Measurements from ENCODE around the gene TNXB.

- TF ChIP-seq POLR2AphosphoS5 (IDR thresholded peaks at IDR 0.05; ENCODE audit: low read depth, low read length) (no peak), POLR2A (IDR thresholded peaks at IDR 0.05; ENCODE audit: low read depth, low read length) (no peak), TAF1 (IDR thresholded peaks at IDR 0.05; ENCODE audit: low read depth, low read length) (no peak), PAX5 (IDR thresholded peaks at IDR 0.05; ENCODE audit: insufficient read depth, low read length, severe bottlenecking) (no peak), SPI1 (IDR thresholded peaks at IDR 0.05; ENCODE audit: low read depth, low read length) (no peak), POU2F2 (IDR thresholded peaks at IDR 0.05; ENCODE audit: low read depth, low read length) (no peak)
Measured at GRCh38 chr6:32079566-32080290, 29.4 kb downstream of the TNXB start.

Data from GM12891 (cell line).